IMR-90 (cell line): ENCODE results near the gene CCDC33. TPM values are rescaled to one million over a fixed set of nuclear protein-coding genes. Genes with fewer than 3 reads are reported as not detected.
A peak's percentile ranks its signal among the peaks of the same experiment; 100 is the strongest.

Experiments used
- ATAC-seq: fragments of 200-7000 bp; cut with Tn5 transposase; 2 replicates; pipeline ENCODE4 v1.9.1; 2020; ENCODE audit warnings: low read depth, mild to moderate bottlenecking, moderate library complexity
- BruUV-seq: library from RNA; stranded (reverse); fragments of 400-500 nt; replicated peaks from 2 replicates; lab custom pipeline; 2021; lab: Mats Ljungman, UMichigan
- CTCF ChIA-PET: fragments of 300-600 bp; formaldehyde crosslinking; extraction: SDS; loops from one replicate; lab custom pipeline; 2021; ENCODE audit warnings: antibody characterized with exemption; lab: Yijun Ruan, JAX
- POLR2A ChIA-PET: fragments of 300-600 bp; sonication (Branson Sonifier 250); formaldehyde crosslinking; loops from one replicate; lab custom pipeline; 2022; ENCODE audit warnings: antibody characterized with exemption; ENCODE audit not compliant: unreplicated experiment; lab: Charles Lee
- DNase-seq: peaks from one replicate; pipeline ENCODE4 v3.0.0; 2013
- H2AFZ ChIP-seq: replicated peaks from 2 replicates; pipeline ENCODE3; 2013; ENCODE audit warnings: low read length, mild to moderate bottlenecking; ENCODE audit not compliant: poor library complexity
- H2AK5ac ChIP-seq: 2 replicates; pipeline ENCODE4 v1.6.1; 2013; ENCODE audit warnings: low read depth, low read length, inconsistent platforms
- H2AK9ac ChIP-seq: replicated peaks from 2 replicates; pipeline ENCODE3; 2013; ENCODE audit warnings: mild to moderate bottlenecking, low read depth, low read length, moderate library complexity; ENCODE audit not compliant: poor library complexity
- H2BK120ac ChIP-seq: 2 replicates; pipeline ENCODE4 v1.6.1; 2013; ENCODE audit warnings: low read depth, low read length, inconsistent platforms
- H2BK15ac ChIP-seq: 3 replicates; pipeline ENCODE4 v1.6.1; 2013; ENCODE audit warnings: low read depth, low read length, inconsistent platforms
- H2BK20ac ChIP-seq: 2 replicates; pipeline ENCODE4 v1.6.1; 2013; ENCODE audit warnings: low read depth, mild to moderate bottlenecking, inconsistent platforms, low read length, moderate library complexity
- H2BK5ac ChIP-seq: 2 replicates; pipeline ENCODE4 v1.6.1; 2013; ENCODE audit warnings: mild to moderate bottlenecking, low read depth, low read length, inconsistent platforms; ENCODE audit not compliant: poor library complexity, severe bottlenecking
- H3K14ac ChIP-seq: replicated peaks from 2 replicates; pipeline ENCODE4 v1.6.1; 2013; ENCODE audit warnings: low read depth, low read length, inconsistent platforms
- H3K18ac ChIP-seq: 2 replicates; pipeline ENCODE4 v1.6.1; 2013; ENCODE audit warnings: low read depth, low read length, control low read depth
- H3K23ac ChIP-seq: 2 replicates; pipeline ENCODE4 v1.6.1; 2013; ENCODE audit warnings: low read depth, low read length, inconsistent platforms
- H3K27ac ChIP-seq: 2 replicates; pipeline ENCODE4 v1.5.1; 2013; ENCODE audit warnings: mild to moderate bottlenecking, control low read depth, low read length; ENCODE audit not compliant: insufficient read depth
- H3K27me3 ChIP-seq: 2 replicates; pipeline ENCODE4 v1.6.1; 2013; ENCODE audit warnings: low read length; ENCODE audit not compliant: control insufficient read depth, insufficient read depth
- H3K36me3 ChIP-seq: 2 replicates; pipeline ENCODE4 v1.6.1; 2013; ENCODE audit warnings: low read length, mixed read lengths; ENCODE audit not compliant: control insufficient read depth, insufficient read depth
- H3K4ac ChIP-seq: 2 replicates; pipeline ENCODE4 v1.6.1; 2013; ENCODE audit warnings: low read depth, low read length, inconsistent platforms
- H3K4me1 ChIP-seq: 2 replicates; pipeline ENCODE4 v1.6.1; 2013; ENCODE audit warnings: low read length, mixed read lengths; ENCODE audit not compliant: control insufficient read depth, insufficient read depth
- H3K4me2 ChIP-seq: 2 replicates; pipeline ENCODE4 v1.6.1; 2013; ENCODE audit warnings: low read depth, mild to moderate bottlenecking, control low read depth, low read length, moderate library complexity
- H3K4me3 ChIP-seq: 2 replicates; pipeline ENCODE4 v1.5.1; 2013; ENCODE audit warnings: low read depth, mild to moderate bottlenecking, control low read depth, low read length, moderate library complexity; ENCODE audit not compliant: insufficient read depth
- H3K56ac ChIP-seq: 2 replicates; pipeline ENCODE4 v1.6.1; 2013; ENCODE audit warnings: low read length, inconsistent platforms; ENCODE audit not compliant: insufficient read depth; ENCODE audit errors: extremely low read depth
- H3K79me1 ChIP-seq, 2 experiments: 2 replicates each; pipeline ENCODE4 v1.6.1; 2013; ENCODE audit warnings: low read length in 2 of 2, inconsistent platforms in 1 of 2, low read depth in 1 of 2
- H3K9ac ChIP-seq: 2 replicates; pipeline ENCODE4 v1.6.1; 2013; ENCODE audit warnings: low read depth, low read length, control low read depth
- H3K9me1 ChIP-seq: 2 replicates; pipeline ENCODE4 v1.6.1; 2013; ENCODE audit warnings: low read length, inconsistent platforms; ENCODE audit not compliant: insufficient read depth
- H3K9me3 ChIP-seq: 2 replicates; pipeline ENCODE4 v1.6.1; 2013; ENCODE audit warnings: low read length; ENCODE audit not compliant: control insufficient read depth, insufficient read depth
- H4K20me1 ChIP-seq: 2 replicates; pipeline ENCODE4 v1.6.1; 2013; ENCODE audit warnings: low read length, inconsistent platforms; ENCODE audit not compliant: insufficient read depth
- H4K5ac ChIP-seq: 2 replicates; pipeline ENCODE4 v1.6.1; 2013; ENCODE audit warnings: mild to moderate bottlenecking, low read depth, low read length, control low read depth
- H4K8ac ChIP-seq, 2 experiments: 2 replicates each; pipeline ENCODE4 v1.6.1; 2013; ENCODE audit warnings: low read depth in 2 of 2, low read length in 2 of 2, control low read depth in 1 of 2, inconsistent platforms in 1 of 2
- H4K91ac ChIP-seq: 2 replicates; pipeline ENCODE4 v1.6.1; 2013; ENCODE audit warnings: low read depth, low read length, inconsistent platforms; ENCODE audit not compliant: insufficient read depth
- BHLHE40 ChIP-seq: fragments of 150-350 bp; IDR thresholded peaks from 2 replicates; pipeline ENCODE4 v1.6.1; 2016; ENCODE audit warnings: mild to moderate bottlenecking, low read depth, low read length
- CHD1 ChIP-seq: IDR thresholded peaks from 2 replicates; pipeline ENCODE4 v1.6.1; 2012; ENCODE audit warnings: low read depth, low read length, improper control_type of control experiment
- CTCF ChIP-seq: conservative IDR thresholded peaks from 2 replicates; pipeline ENCODE4 v1.5.1; 2012; ENCODE audit warnings: mild to moderate bottlenecking, low read depth, low read length, improper control_type of control experiment
- ELK1 ChIP-seq: fragments of 150-350 bp; IDR thresholded peaks from 2 replicates; pipeline ENCODE4 v1.6.1; 2016; ENCODE audit warnings: low read depth, mild to moderate bottlenecking, low read length, moderate library complexity, borderline replicate concordance
- FOS ChIP-seq: fragments of 150-350 bp; IDR thresholded peaks from 2 replicates; pipeline ENCODE4 v1.6.1; 2016; ENCODE audit warnings: low read depth, low read length
- MAZ ChIP-seq: IDR thresholded peaks from 2 replicates; pipeline ENCODE4 v1.6.1; 2012; ENCODE audit warnings: low read depth, mild to moderate bottlenecking, low read length, improper control_type of control experiment, moderate library complexity, borderline replicate concordance
- MXI1 ChIP-seq: IDR thresholded peaks from 2 replicates; pipeline ENCODE4 v1.6.1; 2012; ENCODE audit warnings: low read depth, mild to moderate bottlenecking, low read length, moderate library complexity, borderline replicate concordance
- NFE2L2 ChIP-seq: fragments of 150-350 bp; IDR thresholded peaks from 2 replicates; pipeline ENCODE4 v1.6.1; 2016; ENCODE audit warnings: low read depth, mild to moderate bottlenecking, low read length
- POLR2A ChIP-seq: IDR thresholded peaks from 2 replicates; pipeline ENCODE4 v1.6.1; 2012; ENCODE audit warnings: mild to moderate bottlenecking, low read depth, low read length
- RCOR1 ChIP-seq: IDR thresholded peaks from 2 replicates; pipeline ENCODE4 v1.6.1; 2012; ENCODE audit warnings: mild to moderate bottlenecking, low read length, improper control_type of control experiment; ENCODE audit not compliant: insufficient replicate concordance
- RFX5 ChIP-seq: IDR thresholded peaks from 2 replicates; pipeline ENCODE4 v1.8.0; 2012; ENCODE audit warnings: low read depth, mild to moderate bottlenecking, low read length, moderate library complexity
- SMC3 ChIP-seq: fragments of 150-350 bp; IDR thresholded peaks from 2 replicates; pipeline ENCODE4 v1.6.1; 2016; ENCODE audit warnings: low read depth, mild to moderate bottlenecking, antibody characterized with exemption, low read length, moderate library complexity
- USF2 ChIP-seq: fragments of 150-350 bp; IDR thresholded peaks from 2 replicates; pipeline ENCODE4 v1.6.1; 2017; ENCODE audit warnings: mild to moderate bottlenecking, antibody characterized with exemption, low read length, low read depth
- WGBS, 2 experiments: methylation state at CpG; one replicate each; pipeline versions ENCODE4 v1.1.5 to v1.1.7; 2013; ENCODE audit warnings: missing lambda C conversion rate in 2 of 2; ENCODE audit not compliant: insufficient read length in 1 of 2; ENCODE audit errors: extremely low coverage in 2 of 2; 5-methylcytosine and 5-hydroxymethylcytosine counted together
- dilution Hi-C: fragments of 300-500 bp; cut with HindIII; formaldehyde crosslinking; loops from one replicate; pipeline ENCODE4 v1.14.3; 2018; ENCODE audit warnings: low sequenced_read_pairs; ENCODE audit not compliant: unreplicated experiment
- in situ Hi-C: fragments of 300-500 bp; cut with MboI; formaldehyde crosslinking; loops from 3 replicates; pipeline ENCODE4 v1.14.3; 2019; ENCODE audit warnings: low sequenced_read_pairs, inconsistent platforms, mixed read lengths
- intact Hi-C: fragments of 100-400 bp; cut with micrococcal nuclease; formaldehyde crosslinking; loops from 2 replicates; pipeline ENCODE4 v1.10.0; 2022
- polyA plus RNA-seq, 3 experiments: library from polyadenylated mRNA; depleted of rRNA; stranded (reverse); fragments of >200 nt; gene quantifications; 2 replicates each; pipeline ENCODE4 v1.2.3, GENCODE V29; 2012; ENCODE audit warnings: low replicate concordance in 1 of 3
- total RNA-seq: library from RNA; depleted of rRNA; stranded (reverse); fragments of >200 nt; gene quantifications from 2 replicates; pipeline ENCODE4 v1.2.3, GENCODE V29; 2012

Gene CCDC33
- total and polyA plus RNA-seq, 2 of the 4 experiments (the other 2 are of a cell fraction): not detected

DNA sequence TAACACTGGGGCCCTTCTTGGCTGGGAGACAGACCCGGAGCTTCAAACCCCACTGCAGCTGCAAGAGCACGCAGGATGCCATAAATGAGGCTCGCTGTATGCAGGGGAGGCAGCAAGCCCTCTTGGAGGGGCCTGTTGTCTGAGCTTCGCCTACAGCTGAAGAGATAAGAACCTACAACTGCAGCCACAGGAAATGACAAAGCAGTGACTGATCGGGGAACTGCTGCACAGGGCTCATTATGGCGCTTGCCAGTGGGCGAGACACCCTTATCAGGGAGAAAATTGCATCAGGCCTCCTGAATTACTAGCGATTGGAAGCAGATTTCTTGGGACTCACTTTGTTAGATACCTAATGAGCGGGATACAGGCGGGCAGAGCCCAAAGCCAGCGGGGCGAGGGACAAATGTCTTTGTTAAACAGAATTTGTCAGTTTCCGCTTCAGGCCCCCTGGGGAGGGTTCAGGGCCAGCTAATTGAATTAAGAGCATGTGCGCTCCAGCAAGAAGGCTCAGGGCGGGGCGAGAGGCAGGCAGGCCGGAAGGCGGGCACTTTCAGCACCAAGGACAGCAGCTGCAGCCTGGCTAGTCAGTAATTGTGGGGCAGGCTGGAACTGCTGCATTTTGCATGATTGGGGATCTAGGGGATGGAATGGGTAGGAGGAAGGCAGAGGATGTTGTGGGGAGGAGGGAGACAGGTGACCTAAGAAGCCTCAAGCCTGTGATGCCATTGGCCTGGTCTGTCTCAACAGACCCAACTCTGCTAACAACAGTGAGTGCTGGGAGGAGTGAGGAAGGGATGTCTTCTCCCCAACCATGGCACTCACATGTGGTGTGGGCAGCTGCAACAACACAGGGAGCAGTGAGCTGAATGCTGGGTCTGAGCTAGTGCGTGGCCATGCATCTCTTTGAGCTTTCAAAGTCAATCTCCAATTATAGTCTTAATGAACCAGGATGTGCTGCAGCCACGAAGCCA lies 55.3 kb downstream of the CCDC33 start:
- intact Hi-C loops: loop anchor here (1.0 kb wide), 1 partner anchor 26 kb away; no protein-coding TSS in a partner anchor
- TF ChIP-seq POLR2A: no peak
- TF ChIP-seq BHLHE40: no peak
- TF ChIP-seq MAZ: peak; percentile 89
- no peak for TF ChIP-seq SMC3
- TF ChIP-seq ELK1: no peak
- no peak for TF ChIP-seq CHD1
- no peak for TF ChIP-seq CTCF
- no peak for TF ChIP-seq FOS
- no peak for TF ChIP-seq USF2
- TF ChIP-seq RCOR1: peak; percentile 58
- TF ChIP-seq NFE2L2: no peak
- TF ChIP-seq MXI1: peak; percentile 87; the same call in 1 of the 2 replicates
- peak; percentile 52; the same call in 1 of the 2 replicates for TF ChIP-seq RFX5

More for the DNA sequence above, 55.3 kb downstream of the CCDC33 start:
- Histone ChIP-seq H3K27ac (no peak overlapping the region), H4K5ac (no peak overlapping the region), H3K4ac (no peak overlapping the region), H3K14ac (no peak overlapping the region), H2AK9ac (no peak overlapping the region), H4K20me1 (no peaks in the 10 kb centered on the region), H2BK15ac (no peak overlapping the region), H3K4me3 (no peak overlapping the region), H3K18ac (no peak overlapping the region), H3K79me1 (no peaks in the 10 kb centered on the region), H3K56ac (no peak overlapping the region), H2BK5ac (no peak overlapping the region), H3K9ac (no peak overlapping the region), H3K9me3 (no peaks in the 10 kb centered on the region), H3K4me1 (no peaks in the 10 kb centered on the region), H3K4me2 (no peak overlapping the region), H4K91ac (no peak overlapping the region), H2BK120ac (no peak overlapping the region), H3K36me3 (no peaks in the 10 kb centered on the region), H4K8ac (no peak overlapping the region), H3K23ac (no peak overlapping the region), H2BK20ac (no peak overlapping the region), H3K9me1 (no peaks in the 10 kb centered on the region), H2AFZ (no peak overlapping the region), H2AK5ac (no peak overlapping the region), H3K27me3 (peaks cover 33% of the 10 kb centered on the region)
- DNase-seq: peak; percentile 68
- ATAC-seq: peak; percentile 99
- ChIA-PET CTCF (interaction anchor here (0.6 kb wide), 1 partner anchor 374 kb away, joined by 3 read pairs; no protein-coding TSS in a partner anchor), POLR2A (no interaction called here)
- no TSS peak for BruUV-seq
- in situ Hi-C loops (no loop called here), dilution Hi-C loops (no loop called here)
- 4% methylated on average over 8 of the region's 20 CpGs; no CpG with 5 or more reads in 1 of the 2 experiments for WGBS, 2 experiments
